ENCODE results near the gene CUBN.

- TF ChIP-seq EZH2phosphoT487 (IDR thresholded peaks at IDR 0.05; ENCODE audit: insufficient read depth, low read depth), result no peak
- TF ChIP-seq EZH2 (IDR thresholded peaks at IDR 0.05; ENCODE audit: insufficient read depth, poor library complexity, severe bottlenecking), result no peak
Measured at GRCh38 chr10:16811765-16812164, 317.8 kb downstream of the CUBN start.
